Measurements from ENCODE around the gene UCP3. TPM values are rescaled to one million over a fixed set of nuclear protein-coding genes. Genes with fewer than 3 reads are reported as not detected.

The UCP3 gene
- total and polyA plus RNA-seq, 10 of the 15 experiments (the other 5 are each of a cell fraction or from before 2014, with no cell fraction given), result 0.02 to 1.9 (median 0.94) TPM

DNA sequence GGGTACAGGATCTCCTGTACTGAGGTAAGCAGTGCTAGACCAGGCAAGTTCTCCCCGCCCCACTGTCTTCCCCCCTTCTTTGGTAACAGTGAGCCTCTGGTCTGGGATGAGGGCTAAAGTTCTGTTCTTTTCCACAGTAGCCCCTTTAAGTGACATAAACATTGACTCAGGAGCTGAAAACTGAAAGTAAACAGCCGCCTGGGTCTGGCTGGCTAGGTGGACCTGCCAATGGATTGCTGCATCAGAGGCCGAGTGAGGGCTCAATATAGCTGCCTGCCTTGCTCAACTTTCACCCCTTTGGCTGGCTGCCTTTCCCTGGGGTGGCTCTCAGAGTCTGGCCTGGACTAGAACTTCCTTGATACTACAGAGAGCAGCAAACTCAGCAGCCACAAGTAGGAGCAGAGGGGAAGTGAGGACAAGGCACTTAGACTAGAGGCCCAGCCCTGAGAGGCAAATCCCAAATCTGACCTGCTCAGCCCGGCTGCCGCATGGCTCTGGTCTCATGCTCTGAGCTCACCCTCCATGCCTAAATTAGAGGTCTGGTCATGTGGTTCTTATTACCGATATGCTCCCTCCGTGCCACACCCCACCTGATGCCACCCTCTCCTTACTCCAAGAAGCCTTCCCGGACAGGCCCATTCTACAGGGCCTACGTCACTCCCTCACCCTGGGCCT lies 9.6 kb upstream of the UCP3 start:
- DNase-seq (ENCODE audit: low read depth, low spot score), result no peak
- POLR2A ChIA-PET, result interaction anchor here (1.1 to 3.1 kb wide), 4 partner anchors 10 to 38 kb away, joined by 3 to 20 read pairs (median 4); partner anchors contain the start of genes UCP2 and UCP3
- no peak for FAIRE-seq
- 98% methylated on average over 9 of the region's 9 CpGs for WGBS (ENCODE audit: insufficient coverage, insufficient replicate concordance, low lambda C conversion rate, missing lambda C conversion rate)
- no peaks in the 10 kb centered on the region for H3K9me3 ChIP-seq (replicated peaks; ENCODE audit: control insufficient read depth, insufficient read depth, low read length)
- RAD21 ChIA-PET (ENCODE audit: unreplicated experiment), result interaction anchor here (0.8 to 3.5 kb wide), 3 partner anchors 21 to 38 kb away, joined by 3 to 31 read pairs (median 3); no protein-coding TSS in a partner anchor
- no peak overlapping the region for H3K4me3 ChIP-seq
- in situ Hi-C loops (cut with MboI) (no loop called here), intact Hi-C loops (cut with micrococcal nuclease; ENCODE audit: unreplicated experiment) (no loop called here)
- H4K20me1 ChIP-seq (ENCODE audit: control insufficient read depth, insufficient read depth), result no peaks in the 10 kb centered on the region
- peaks cover 21% of the 10 kb centered on the region for H3K4me1 ChIP-seq (ENCODE audit: control insufficient read depth, insufficient read depth, low read length)
- peaks cover 0 to 1% of the 10 kb centered on the region in 2 experiments for H3K36me3 ChIP-seq (ENCODE audit: control insufficient read depth in 2 of 2, insufficient read depth in 2 of 2, low read length in 1 of 2)
- H2AFZ ChIP-seq (ENCODE audit: control insufficient read depth, low read depth, low read length), result no peak overlapping the region
- TF ChIP-seq RB1 (IDR thresholded peaks at IDR 0.05; ENCODE audit: borderline replicate concordance) (no peak), MEF2B (IDR thresholded peaks at IDR 0.05; ENCODE audit: partially characterized antibody, poor library complexity, severe bottlenecking) (no peak), RCOR1 (conservative IDR thresholded peaks at IDR 0.05; ENCODE audit: low read depth, low read length) (no peak), PAX8 (IDR thresholded peaks at IDR 0.05) (no peak), RAD51 (IDR thresholded peaks at IDR 0.05) (no peak), FOXM1 (IDR thresholded peaks at IDR 0.05; ENCODE audit: low read depth, low read length) (no peak), USF2 (IDR thresholded peaks at IDR 0.05; ENCODE audit: borderline replicate concordance, low read depth, low read length) (no peak), NFYB (IDR thresholded peaks at IDR 0.05; ENCODE audit: insufficient read depth, low read depth, low read length) (no peak), PML (IDR thresholded peaks at IDR 0.05; ENCODE audit: low read length) (no peak), NR2C2 (IDR thresholded peaks at IDR 0.05; ENCODE audit: borderline replicate concordance, control insufficient read depth, insufficient read length, low read depth) (no peak), SMAD5 (IDR thresholded peaks at IDR 0.05; ENCODE audit: low read depth) (no peak), POLR2AphosphoS2 (IDR thresholded peaks at IDR 0.05; ENCODE audit: low read depth, low read length) (no peak), SIN3A (IDR thresholded peaks at IDR 0.05; ENCODE audit: low read depth, low read length) (no peak), ZBTB4 (CRISPR knock-in tag; IDR thresholded peaks at IDR 0.05) (no peak), IKZF2 (IDR thresholded peaks at IDR 0.05) (no peak)
- H3K27ac ChIP-seq (ENCODE audit: control insufficient read depth, insufficient read depth), result no peak overlapping the region
- no peaks in the 10 kb centered on the region for H3K79me2 ChIP-seq (ENCODE audit: control insufficient read depth, insufficient read depth, low read length)
- H3K4me2 ChIP-seq (ENCODE audit: control insufficient read depth, insufficient read depth), result no peak overlapping the region
- BruUV-seq (replicated peaks), result no TSS peak
- no peaks in the 10 kb centered on the region for H3K27me3 ChIP-seq (replicated peaks in 1 of 2; ENCODE audit: control insufficient read depth in 2 of 2, insufficient read depth in 2 of 2, low read length in 1 of 2)
- no peak for ATAC-seq
- SMC1A ChIA-PET (ENCODE audit: uncharacterized antibody, unreplicated experiment), result interaction anchor here (0.8 to 3.7 kb wide), 6 partner anchors 14 to 55 kb away, joined by 3 to 49 read pairs (median 5); partner anchors contain the start of gene UCP2
- CTCF ChIA-PET, result interaction anchor here (0.8 to 1.2 kb wide), 2 partner anchors 27 to 37 kb away, joined by 3 to 4 read pairs; no protein-coding TSS in a partner anchor
- no peak overlapping the region for H3K9ac ChIP-seq (ENCODE audit: control insufficient read depth, insufficient read depth, low read length)

Data from GM12878 (cell line).